ENCODE measurements around the gene DUS2. TPM values are rescaled to one million over a fixed set of nuclear protein-coding genes. Genes with fewer than 3 reads are reported as not detected.

The DUS2 gene
- total RNA-seq, 1 experiment from 2014 or later: 33.6 TPM

- Mint-ChIP-seq H3K4me1 (ENCODE audit: low read depth, unreplicated experiment) (no peaks in the 10 kb centered on the region), H3K4me3 (ENCODE audit: unreplicated experiment) (no peak overlapping the region), H3K27ac (ENCODE audit: unreplicated experiment) (no peak overlapping the region), H3K36me3 (ENCODE audit: insufficient read depth, unreplicated experiment) (peaks cover 36% of the 10 kb centered on the region), H3K9me3 (ENCODE audit: unreplicated experiment) (no peaks in the 10 kb centered on the region), H3K27me3 (ENCODE audit: insufficient read depth, unreplicated experiment) (no peaks in the 10 kb centered on the region)
- Histone ChIP-seq H3K9me3 (no peaks in the 10 kb centered on the region), H3K4me1 (no peaks in the 10 kb centered on the region), H3K27me3 (replicated peaks; ENCODE audit: control insufficient read depth, insufficient read depth, low read length) (no peaks in the 10 kb centered on the region), H3K4me3 (ENCODE audit: low read depth, low read length) (no peak overlapping the region), H3K36me3 (ENCODE audit: control insufficient read depth, insufficient read depth, low read length) (peaks cover 11% of the 10 kb centered on the region)
- ChIA-PET CTCF (no interaction called here), POLR2A (interaction anchor here (0.5 kb wide), 1 partner anchor 29 kb away, joined by 3 read pairs; no protein-coding TSS in a partner anchor)
- no TSS peak for BruUV-seq (replicated peaks)
- TF ChIP-seq CTCF (IDR thresholded peaks at IDR 0.05; ENCODE audit: insufficient read depth in 1 of 2, low read depth in 1 of 2, low read length in 1 of 2, severe bottlenecking in 1 of 2, unreplicated experiment in 1 of 2): no peak
- DNase-seq: no peak
- intact Hi-C loops (cut with micrococcal nuclease; ENCODE audit: unreplicated experiment): no loop called here
Measured at GRCh38 chr16:68072038-68072695, 49.1 kb downstream of the DUS2 start.

GRCh38 chr16:68073902-68074760 is 51.0 kb downstream of the DUS2 start:
- no peak for DNase-seq
- peaks cover 33% of the 10 kb centered on the region for H3K36me3 Mint-ChIP-seq (ENCODE audit: insufficient read depth, unreplicated experiment)
- no peak for TF ChIP-seq CTCF (IDR thresholded peaks at IDR 0.05; ENCODE audit: insufficient read depth in 1 of 2, low read depth in 1 of 2, low read length in 1 of 2, severe bottlenecking in 1 of 2, unreplicated experiment in 1 of 2)
- BruUV-seq (replicated peaks): no TSS peak
- CTCF ChIA-PET: interaction anchor here (0.7 kb wide), 1 partner anchor 10 kb away, joined by 3 read pairs; no protein-coding TSS in a partner anchor
- no peaks in the 10 kb centered on the region for H3K9me3 ChIP-seq
- no peak overlapping the region for H3K4me3 ChIP-seq (ENCODE audit: low read depth, low read length)
- no peak overlapping the region for H3K27ac Mint-ChIP-seq (ENCODE audit: unreplicated experiment)
- H3K4me1 Mint-ChIP-seq (ENCODE audit: low read depth, unreplicated experiment): no peaks in the 10 kb centered on the region
- intact Hi-C loops (cut with micrococcal nuclease; ENCODE audit: unreplicated experiment): no loop called here
- H3K9me3 Mint-ChIP-seq (ENCODE audit: unreplicated experiment): no peaks in the 10 kb centered on the region
- POLR2A ChIA-PET: no interaction called here
- no peaks in the 10 kb centered on the region for H3K27me3 Mint-ChIP-seq (ENCODE audit: insufficient read depth, unreplicated experiment)
- no peaks in the 10 kb centered on the region for H3K27me3 ChIP-seq (replicated peaks; ENCODE audit: control insufficient read depth, insufficient read depth, low read length)
- peaks cover 10% of the 10 kb centered on the region for H3K4me1 ChIP-seq
- peaks cover 12% of the 10 kb centered on the region for H3K36me3 ChIP-seq (ENCODE audit: control insufficient read depth, insufficient read depth, low read length)
- no peak overlapping the region for H3K4me3 Mint-ChIP-seq (ENCODE audit: unreplicated experiment)

- Mint-ChIP-seq H3K4me3 (ENCODE audit: unreplicated experiment) (no peak overlapping the region), H3K4me1 (ENCODE audit: low read depth, unreplicated experiment) (peaks cover 8% of the 10 kb centered on the region), H3K27ac (ENCODE audit: unreplicated experiment) (no peak overlapping the region), H3K9me3 (ENCODE audit: unreplicated experiment) (no peaks in the 10 kb centered on the region), H3K27me3 (ENCODE audit: insufficient read depth, unreplicated experiment) (no peaks in the 10 kb centered on the region), H3K36me3 (ENCODE audit: insufficient read depth, unreplicated experiment) (peaks cover 33% of the 10 kb centered on the region)
- TF ChIP-seq CTCF (IDR thresholded peaks at IDR 0.05; ENCODE audit: insufficient read depth in 1 of 2, low read depth in 1 of 2, low read length in 1 of 2, severe bottlenecking in 1 of 2, unreplicated experiment in 1 of 2): no peak
- Histone ChIP-seq H3K4me3 (ENCODE audit: low read depth, low read length) (no peak overlapping the region), H3K36me3 (ENCODE audit: control insufficient read depth, insufficient read depth, low read length) (peaks cover 12% of the 10 kb centered on the region), H3K27me3 (replicated peaks; ENCODE audit: control insufficient read depth, insufficient read depth, low read length) (no peaks in the 10 kb centered on the region), H3K9me3 (no peaks in the 10 kb centered on the region), H3K4me1 (peaks cover 19% of the 10 kb centered on the region)
- DNase-seq: no peak
- BruUV-seq (replicated peaks): no TSS peak
- ChIA-PET POLR2A (no interaction called here), CTCF (no interaction called here)
- intact Hi-C loops (cut with micrococcal nuclease; ENCODE audit: unreplicated experiment): no loop called here
Measured at GRCh38 chr16:68074850-68075555, 51.9 kb downstream of the DUS2 start.

Data from Caco-2 (cell line).